HG03565 (cell line): ENCODE data around the gene USH2A.

Experiments
- ATAC-seq: cut with Tn5 transposase; IDR thresholded peaks from one replicate; pipeline ENCODE4 v1.9.1; 2021; ENCODE audit warnings: mild to moderate bottlenecking, moderate library complexity; ENCODE audit not compliant: unreplicated experiment

The USH2A gene

DNA sequence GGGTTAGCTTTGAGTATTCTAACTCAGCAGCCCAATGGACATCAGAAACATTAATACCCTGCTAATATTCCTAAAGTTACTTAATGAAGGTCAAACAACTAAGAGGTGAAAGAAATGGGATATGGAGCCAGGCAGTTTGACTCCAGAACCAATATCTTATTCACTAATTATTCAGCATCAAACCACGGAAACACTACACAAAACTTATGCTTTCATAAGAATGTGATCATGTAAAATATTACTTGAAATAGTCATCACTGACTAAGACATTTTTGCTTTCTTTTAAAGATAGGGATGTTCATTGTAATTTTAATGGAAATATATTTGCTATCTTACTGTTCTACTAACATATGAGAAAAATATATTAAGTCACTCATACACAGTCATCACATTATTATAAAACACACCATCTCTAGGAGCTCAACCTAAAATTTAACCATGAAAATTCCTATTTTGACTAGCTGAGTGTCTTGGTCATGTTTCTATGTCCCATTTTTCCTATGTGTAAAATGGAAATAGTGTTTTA is 615.3 kb downstream of the USH2A start:
- ATAC-seq, result no peak

DNA sequence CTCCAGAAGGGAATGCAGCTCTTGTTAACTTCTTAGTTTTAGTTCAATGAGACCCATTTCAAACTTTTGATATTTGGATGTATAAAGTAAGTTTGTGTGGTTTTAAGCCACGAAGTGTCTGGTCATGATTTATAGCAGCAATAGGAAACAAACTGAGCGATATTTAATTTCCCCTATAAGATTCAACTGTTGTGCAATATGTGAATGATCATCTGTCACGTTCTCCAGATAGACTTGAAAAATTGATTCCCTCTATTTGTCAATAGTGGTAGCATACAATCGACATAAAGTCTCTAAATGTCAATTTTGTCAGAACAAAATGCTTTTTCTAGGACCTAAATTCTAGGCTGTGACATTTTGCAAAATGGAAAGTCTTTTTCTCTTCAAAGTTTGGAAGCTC is 616.0 kb downstream of the USH2A start:
- ATAC-seq, result no peak

DNA sequence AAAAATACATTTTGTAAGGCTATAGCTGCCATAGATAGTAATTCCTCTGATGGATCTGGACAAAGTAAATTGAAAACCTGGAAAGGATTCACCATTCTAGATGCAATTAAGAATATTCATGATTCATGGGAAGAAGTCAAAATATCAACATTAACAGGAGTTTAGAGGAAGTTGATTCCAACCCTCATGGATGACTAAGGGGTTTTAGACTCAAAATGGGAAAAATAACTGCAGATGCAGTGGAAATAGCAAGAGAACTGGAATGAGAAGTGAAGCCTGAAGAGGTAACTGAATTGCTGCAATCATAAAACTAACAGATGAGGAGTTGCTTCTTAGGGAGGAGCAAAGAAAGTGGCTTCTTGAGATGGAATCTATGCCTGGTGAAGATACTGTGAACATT is 625.4 kb downstream of the USH2A start:
- no peak for ATAC-seq

DNA sequence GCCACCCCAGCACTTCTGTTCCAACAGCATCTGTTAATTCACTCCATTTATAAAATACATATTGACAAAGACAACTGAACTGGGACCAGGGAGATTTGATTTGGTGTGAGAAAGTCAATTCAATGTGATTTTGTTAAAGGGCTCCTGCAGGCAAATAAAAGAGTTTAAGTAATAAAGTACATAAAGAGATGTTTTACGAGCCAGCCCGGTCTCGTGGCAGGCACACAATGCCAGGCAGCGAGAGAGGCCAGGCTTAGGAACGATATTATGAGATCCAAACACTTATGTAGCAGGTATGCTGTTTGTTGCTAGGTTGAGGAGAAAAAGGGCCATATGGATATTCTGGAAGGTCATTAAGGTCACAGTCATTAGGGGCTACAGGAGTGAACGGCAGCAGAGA is 629.1 kb downstream of the USH2A start:
- no peak for ATAC-seq

DNA sequence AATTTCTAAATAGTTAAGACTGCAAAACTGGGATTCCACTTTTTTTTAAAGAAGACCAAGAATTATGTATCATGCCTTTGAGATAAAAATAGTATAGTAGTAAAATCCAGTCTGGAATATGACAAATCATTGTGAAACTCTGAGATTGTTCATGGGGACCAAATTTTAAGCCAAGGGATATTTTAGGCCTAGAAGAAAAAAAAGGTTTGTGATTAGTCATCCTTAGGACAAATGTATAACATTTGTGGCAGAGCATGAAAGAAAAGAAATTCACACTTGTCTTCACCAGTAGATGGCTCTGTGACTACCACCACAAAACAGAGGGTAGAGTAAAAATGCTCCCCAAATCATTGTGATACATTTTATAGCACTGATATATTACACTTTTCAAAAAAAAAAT is 630.1 kb downstream of the USH2A start:
- no peak for ATAC-seq

DNA sequence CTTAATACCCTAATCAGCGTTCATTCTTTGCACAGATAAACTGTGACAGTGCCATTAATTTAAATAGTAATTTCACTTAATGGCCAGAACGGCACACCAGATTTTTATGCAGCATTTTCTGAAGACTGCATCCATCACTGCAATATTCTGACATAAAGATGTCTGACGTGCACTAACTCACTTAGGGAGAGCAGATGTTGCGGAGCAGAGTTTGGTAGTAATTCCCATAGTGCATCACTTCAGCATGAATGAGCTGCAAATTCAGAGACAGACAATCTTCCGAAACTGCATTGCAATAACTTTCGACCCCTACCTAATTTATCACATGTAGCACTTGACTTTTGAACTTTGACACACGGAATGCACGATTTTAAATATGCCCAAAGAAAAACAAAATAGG is 630.8 kb downstream of the USH2A start:
- no peak for ATAC-seq

DNA sequence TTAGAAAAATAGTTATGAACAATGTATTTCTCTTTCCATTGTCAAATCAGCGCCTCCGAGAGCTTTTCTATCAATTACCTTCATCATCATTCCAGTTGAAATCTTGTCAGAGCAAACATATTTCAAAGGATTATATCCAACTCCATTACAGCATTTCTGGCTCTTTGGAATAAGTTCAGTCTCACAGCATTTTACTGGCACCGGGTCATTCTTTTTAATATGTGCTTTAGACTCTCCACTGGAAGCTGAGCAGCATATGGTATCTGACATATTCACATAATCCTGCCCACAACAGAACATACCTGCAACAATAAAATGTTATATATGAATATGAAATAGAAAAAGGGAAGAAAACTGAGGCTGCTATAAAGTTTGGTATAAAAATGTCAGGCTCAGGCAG is 633.3 kb downstream of the USH2A start:
- no peak for ATAC-seq

DNA sequence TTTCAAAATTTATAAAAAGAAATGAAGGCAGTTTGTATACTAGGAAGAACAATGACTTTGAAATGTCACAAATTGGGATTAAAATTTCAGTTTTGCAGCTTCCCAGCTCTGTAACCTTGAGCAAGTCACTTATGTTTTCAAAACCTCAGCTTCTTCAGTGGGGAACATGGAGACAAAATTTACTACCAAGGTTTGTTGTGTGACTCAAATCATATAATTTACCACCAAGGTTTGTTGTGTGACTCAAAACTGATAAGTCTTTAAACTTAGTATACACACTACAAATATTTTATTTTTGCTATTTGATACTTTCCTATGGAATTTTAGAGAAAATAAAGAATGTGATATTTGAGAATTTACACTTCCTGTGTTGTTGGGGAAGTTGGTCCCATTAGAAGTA is 636.3 kb downstream of the USH2A start:
- ATAC-seq, result no peak

DNA sequence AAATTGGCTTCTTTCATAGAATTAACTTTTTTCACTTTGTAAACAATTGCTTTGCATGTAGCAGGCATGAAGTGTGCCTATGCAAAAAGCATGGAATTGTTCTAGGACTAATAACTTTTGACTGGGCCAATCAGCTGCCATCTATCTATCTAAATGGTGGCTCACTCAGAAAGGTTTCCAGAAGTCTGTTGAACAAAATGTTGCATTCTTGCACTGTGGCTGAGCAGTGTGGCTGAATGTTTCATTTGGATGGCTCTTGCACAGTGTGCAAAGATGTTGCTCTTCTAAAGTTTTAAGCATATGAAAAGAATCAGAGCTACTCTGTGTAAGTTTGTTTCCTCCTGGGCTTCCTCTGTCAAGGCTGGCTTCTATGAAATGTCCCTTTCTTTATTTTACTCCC is 642.6 kb downstream of the USH2A start:
- no peak for ATAC-seq

DNA sequence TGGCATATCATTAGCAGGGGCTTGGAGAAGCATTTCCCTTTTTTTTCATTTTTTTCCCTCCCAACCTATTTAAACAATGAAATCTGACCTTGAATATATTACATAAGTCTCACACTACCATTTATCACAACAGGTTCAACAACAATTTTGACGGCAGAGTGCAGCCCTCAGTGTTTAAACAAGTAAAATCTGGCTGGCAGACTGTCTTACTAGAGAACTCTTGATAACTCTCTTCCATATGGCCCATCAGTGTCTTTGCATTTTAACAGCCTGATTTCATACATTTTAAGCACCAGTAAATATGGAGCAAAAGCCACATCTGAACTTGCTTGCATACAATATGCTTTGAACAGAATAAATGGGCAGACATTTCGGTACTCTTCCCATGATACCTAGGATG is 643.1 kb downstream of the USH2A start:
- ATAC-seq, result no peak

DNA sequence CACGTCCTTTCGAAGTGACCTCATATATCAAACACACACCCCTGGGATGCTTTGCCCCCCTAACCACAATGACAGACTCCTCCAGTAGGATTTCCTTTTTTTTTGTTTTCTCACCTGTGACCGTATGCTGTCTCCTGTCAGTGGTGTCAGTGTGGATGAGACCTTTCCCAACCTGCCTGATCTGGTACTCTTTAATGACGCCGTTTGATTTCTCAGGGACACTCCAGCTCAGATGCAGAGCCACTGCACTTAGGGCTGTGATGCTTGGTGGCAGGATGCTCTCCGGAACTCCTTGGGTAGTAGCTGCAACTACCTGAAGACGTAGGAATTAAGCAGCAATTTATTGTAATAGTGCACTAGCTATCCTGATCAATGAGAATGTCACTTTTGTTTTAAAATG is 643.5 kb downstream of the USH2A start:
- no peak for ATAC-seq

DNA sequence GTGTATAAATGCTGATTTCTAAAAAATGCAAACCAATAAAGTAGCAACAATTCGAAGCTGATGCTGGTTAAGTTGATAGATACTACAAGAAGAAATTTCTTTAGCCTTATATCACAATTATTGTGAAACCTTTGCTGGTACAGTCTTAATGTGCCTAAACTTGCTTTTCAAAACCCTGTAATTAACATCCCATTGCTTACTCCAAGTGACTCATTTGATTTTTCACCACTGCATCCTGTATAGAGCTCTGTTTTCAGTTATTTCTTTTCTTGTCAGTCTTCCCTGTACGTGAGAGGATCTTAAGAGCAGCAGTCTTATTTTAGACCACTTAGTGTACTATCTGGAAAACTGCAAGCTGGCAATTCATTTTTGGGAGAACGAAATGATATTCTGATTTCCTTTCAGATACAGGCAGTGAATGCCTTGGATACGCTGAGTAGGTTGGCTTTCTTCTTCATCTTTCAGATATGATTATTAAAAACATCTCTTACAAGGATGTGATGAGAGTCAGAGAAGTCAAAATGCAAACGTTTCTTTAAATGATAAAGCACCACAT is 645.8 kb downstream of the USH2A start:
- no peak for ATAC-seq

DNA sequence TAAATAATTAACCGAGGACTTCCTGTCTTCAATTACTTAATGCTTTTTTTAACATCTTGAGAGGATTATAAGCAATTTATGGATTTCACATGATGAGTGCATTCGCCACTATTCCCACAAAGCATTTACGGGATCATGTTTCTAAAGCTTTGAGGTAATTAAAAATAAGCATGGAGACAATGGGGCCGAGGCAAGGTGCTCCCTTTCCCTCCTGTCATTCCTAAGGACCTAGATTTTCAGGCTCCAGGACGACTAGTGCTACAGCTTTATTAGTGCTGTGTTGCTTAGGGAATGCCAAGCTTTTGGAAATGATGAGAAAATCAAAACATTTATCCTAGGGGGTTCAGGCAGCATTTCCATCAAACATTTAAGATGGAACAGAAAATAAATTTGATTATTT is 646.9 kb downstream of the USH2A start:
- no peak for ATAC-seq

DNA sequence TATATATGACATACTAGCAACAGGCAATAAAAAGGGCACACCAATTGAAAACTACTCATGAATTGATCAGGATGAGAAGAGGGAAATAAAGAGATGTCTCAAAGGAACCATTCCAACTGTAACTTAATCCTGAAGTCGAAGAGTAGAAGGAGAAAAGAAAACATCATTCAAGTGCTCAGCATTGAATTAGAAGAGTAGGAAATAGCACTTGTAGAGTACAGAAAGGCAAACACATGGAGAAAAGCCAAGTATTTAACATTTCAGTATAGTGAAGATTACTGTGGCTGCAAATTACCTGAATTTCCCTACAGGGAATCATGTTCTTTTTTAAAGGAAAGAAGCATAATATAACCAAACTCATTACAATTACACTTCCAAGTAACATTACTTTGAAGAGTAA is 651.1 kb downstream of the USH2A start:
- no peak for ATAC-seq

DNA sequence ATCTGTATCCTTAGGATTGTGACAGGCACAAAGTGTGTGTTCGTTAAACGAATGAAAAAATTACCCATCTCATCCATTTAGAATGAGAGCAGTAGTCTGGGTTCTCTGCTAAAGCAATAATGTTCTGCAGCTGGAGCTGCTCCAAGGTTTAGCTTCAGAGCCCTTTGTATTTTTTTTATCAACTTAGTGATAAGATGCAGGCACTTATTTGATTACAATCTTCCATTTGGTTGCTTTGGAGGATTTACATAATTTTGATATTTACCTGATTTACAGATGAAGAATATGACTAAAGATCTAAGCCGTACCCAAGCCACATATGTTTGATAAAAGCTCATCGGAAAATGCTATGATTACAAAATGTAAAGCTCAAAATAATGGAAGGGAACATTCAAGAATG is 654.9 kb downstream of the USH2A start:
- ATAC-seq, result no peak

DNA sequence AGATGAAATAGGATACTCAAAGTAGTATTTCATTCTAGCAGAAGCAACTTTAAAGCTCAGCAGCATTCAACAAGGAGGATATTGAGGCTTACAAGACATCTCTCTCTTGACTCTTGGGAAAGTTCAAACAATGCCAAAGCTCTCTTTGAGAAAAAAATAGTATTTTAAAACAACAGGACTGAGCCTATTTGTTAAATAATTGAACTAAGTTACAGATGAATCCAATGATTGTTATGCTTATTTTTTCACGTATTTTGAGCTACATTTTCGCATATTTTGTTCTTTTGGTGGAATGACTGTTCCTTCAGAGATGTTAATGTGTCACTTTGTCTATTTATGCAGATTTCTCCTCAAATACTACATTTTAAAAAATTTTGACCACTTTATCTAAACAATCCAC is 655.5 kb downstream of the USH2A start:
- ATAC-seq, result no peak

DNA sequence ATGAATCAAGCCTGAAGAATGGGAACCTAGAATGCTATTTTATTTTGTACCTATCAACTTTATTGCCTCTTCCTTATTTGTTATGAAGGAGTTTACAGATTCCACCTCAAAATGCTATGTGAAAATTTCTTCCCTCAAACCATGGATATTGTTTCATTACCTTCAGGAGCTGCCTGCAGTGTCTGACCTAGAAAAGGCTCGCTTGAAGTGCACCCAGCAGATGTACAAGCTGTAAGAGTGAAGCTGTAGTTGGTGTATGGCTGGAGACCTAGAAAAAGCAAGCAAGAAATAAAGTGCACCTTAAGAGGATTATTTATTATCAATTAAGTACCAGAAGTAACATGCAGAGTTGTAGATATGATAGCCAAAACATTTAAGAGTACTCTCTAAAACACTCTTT is 656.7 kb downstream of the USH2A start:
- ATAC-seq, result no peak

DNA sequence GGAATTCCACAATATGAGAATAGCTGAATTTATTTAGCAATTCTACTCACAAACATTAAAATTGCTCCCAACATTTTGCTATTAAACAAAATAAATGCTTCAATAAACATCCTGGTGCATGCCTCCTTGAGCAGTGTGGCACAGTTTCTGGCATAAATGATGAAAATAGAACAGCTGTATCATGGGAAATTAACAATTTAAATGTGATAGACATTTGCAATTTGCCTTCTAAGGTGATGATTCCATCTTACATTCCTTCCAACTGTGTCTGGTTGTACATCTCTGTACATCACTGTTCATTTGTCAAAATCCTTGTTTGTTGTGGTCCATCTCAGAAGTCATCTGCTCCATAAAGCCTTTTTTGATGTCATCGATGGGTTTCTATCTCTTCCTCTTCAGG is 657.4 kb downstream of the USH2A start:
- no peak for ATAC-seq

DNA sequence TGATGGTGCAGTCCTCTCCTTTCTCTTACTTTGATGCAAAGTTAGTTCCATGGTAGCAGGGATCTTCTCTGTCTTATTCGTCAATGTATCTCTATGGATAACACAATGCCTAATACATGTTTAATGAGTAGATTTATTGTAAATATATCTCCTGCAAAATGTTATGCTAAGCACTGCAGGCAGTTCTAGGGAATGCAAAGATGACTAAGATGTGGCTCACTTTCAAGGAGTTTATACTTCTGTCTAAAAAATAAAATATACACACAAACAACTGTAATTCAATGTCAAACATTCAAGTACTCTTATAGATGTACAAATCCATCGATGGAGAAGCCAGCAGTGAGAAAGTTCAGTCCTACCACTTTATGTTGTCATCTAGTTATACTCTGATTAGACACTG is 661.8 kb downstream of the USH2A start:
- no peak for ATAC-seq

DNA sequence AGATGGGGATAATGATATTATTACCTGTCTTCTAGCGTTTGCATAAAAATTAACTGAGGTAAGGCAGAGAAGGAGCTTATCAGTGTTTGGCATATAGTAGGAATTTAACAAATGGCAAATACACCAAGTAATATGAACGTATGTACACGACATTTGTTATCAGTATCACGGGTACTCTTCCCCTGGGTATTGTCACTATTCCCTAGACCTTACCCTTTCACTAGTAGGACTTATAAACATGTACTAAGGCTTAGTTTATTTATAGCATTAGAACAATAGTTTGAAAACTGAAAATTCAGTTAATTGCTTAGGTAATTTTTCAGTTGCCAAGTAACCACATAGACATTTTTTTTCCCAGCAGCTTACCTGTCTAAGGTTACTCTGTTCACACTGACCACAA is 669.1 kb downstream of the USH2A start:
- ATAC-seq, result no peak

DNA sequence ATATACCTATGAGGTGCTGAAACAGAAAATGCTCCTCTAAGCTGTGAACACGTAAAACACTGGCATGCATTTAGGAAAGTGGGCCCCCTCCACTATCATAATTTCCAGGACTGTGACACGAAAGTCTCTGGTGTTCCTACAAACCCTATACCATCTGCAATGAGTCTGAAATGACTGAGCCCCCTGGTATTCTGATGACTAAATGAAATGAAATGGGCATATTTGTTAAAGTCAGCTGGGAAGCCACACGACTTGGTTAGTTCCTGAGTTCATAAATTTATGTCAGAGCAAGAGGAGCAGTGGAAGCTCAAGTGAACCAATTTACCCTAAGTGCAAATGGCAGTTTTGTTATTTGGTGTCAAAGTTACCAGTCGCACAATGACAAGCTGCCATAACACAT is 673.8 kb downstream of the USH2A start:
- ATAC-seq, result no peak

DNA sequence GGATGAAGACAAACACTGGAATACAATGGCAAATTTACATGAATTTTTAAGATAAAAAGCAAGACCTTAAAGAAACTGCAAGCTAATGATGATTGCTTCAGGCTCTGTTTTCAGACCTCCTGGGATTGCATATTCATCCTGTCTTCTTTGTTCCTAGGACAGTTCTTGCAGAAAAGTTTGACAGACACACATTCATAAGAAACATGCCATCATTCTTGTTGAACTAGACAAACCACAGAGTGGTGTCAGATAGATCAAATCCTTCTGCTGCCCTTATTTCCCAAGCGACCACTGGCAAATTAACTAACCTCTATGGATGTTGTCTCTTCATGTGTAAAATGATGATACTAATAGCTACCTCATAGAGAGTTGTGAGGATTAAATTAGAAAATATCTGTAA is 674.8 kb downstream of the USH2A start:
- ATAC-seq, result no peak

DNA sequence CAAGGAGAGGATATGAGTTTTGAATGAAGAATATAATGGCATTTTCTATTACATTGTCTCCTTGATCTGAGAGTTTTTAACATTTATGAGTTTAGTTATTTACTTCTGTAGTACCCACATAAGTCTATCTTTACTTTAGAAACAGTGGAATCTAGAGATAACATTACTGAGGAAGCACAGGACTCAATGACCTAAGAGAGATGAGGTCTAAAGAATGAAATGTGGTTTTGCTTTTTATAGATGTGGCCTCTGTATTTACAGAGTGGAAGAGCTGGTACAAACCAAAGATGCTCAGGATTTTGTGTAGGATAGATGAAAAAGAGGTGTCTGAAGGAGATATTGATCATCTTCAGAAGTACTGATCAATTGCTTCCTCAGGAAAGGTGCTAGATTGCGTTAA is 678.8 kb downstream of the USH2A start:
- ATAC-seq, result no peak

DNA sequence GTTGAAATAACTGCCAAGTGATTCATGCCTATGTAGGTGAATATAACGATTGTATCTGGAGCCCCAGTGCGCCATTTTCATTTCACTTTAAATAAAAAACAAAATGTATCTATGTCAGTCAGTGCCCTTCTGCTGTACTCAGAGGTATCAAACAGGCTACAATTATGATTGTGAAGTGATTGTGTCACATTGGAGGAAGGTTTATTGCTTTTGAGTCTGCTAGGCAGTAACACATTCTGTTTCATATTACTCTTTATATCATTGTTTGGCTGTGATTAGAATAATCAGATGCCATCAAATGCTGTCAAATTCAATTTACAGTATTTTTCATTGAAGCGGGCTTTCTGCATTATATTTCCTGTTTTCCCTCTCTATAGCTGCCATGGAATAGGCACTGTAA is 684.2 kb downstream of the USH2A start:
- ATAC-seq, result no peak
